CD4-positive, alpha-beta T cell treated with Interleukin-15 for 4 hours (primary cell): ENCODE results near the gene STK10.

ENCODE experiments used
- DNase-seq: peaks from one replicate; pipeline ENCODE4 v3.0.0-alpha.2; 2020; ENCODE audit warnings: low spot score

STK10 gene

DNA sequence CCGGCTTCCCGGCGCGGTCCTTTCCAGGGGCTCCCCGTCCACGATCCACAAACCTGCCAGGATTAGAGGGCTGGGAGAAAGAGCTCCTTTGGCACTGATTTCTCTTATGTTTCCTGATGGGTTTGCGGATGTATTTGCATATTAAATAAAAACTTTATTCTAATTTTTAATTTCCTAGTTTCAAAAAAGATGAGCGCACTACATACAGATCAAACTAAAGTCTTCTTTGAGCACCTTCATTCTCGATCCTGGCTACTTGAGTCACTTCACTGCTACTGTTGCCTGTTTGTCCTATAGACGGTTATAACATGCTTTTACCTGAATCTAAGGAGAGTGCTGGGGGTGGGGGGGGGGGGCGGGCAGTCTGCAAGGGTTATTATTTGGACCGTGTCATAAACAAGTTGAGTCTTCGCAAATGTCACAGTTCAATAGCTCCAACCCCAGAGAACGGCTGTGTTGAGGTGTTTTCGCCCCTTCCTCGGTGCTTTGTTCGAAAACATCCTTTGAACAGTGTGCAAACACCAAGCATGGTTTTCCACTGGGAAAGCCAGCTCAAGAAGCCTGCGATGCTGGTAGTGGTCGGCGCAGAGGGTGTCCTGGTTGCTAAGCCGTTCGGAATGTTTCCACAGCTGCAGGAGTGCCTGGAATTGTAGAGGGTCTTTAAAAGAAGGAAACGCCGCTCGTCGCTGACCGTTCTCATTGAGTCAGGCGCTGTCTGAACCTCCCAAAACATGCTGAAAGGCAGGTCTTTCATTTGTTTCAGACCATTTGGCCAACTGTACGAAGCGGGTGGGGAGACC lies 1.1 kb upstream of the STK10 start:
- no peak for DNase-seq

DNA sequence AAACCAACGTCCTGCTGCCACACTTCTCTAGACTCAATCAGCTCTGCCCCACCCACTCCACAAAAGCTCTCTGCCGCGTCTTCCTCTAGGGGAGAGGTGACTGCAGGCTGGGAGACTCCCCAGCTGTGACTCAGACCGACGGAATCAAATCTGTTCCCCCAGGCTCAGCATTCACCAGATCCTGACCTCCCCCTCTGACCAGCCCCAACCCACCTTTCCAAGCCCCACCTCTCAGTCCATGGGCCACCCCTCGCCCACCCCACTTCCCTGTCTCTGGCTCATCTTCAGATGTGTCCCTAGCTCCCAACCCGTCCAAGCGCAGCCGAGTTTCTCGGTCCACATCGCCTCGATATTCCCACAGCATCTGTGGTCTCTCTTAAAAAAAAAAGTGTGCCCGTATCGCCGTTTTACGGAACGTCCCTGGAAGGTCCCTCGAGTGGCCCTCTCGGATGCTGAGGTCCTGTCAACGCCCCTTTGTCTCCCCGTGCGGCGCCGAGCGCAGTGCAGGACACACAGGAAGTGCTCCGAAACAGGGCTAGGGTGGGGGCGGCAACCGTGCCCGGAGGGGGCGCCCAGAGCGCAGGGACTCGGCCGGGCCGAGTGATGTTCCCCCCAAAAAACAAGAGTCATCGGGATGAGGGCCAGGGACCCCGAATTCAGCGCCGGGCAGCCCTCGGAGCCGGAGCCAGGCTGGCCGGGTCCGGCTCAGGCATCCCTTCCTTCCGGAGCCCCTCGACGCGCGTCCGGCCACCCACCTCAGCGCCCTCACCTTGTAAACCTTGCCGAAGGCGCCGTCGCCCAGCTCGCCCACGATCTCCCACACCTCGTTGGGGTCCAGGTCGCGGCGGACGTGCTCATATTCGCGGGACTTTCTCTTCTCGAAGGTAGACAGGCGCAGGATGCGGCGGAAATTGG lies 649 bp downstream of the STK10 start:
- DNase-seq = peak; percentile 71

DNA sequence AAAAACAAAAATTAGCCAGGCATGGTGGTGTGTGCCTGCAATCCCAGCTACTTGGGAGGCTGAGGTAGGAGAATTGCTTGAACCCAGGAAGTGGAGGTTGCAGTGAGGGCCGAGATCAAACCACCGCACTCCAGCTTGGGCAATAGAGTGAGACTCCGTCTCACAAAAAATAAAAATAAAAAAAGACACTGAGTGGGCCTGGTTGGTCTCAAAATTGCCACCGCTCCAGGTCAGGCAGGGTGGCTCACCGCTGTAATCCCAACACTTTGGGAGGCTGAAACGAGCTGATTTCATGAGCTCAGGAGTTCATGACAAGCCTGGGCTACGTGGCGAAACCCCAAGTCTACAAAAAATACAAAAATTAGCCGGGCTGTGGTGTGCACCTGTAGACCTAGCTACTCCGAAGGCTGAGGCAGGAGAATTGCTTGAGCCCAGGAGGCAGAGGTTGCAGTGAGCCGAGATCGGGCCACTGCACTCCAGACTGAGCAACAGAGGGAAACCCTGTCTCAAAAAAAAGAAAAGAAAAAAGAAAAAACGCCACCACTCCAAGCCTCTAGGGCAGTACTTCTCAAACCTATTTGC lies 1.8 kb downstream of the STK10 start:
- DNase-seq = no peak

DNA sequence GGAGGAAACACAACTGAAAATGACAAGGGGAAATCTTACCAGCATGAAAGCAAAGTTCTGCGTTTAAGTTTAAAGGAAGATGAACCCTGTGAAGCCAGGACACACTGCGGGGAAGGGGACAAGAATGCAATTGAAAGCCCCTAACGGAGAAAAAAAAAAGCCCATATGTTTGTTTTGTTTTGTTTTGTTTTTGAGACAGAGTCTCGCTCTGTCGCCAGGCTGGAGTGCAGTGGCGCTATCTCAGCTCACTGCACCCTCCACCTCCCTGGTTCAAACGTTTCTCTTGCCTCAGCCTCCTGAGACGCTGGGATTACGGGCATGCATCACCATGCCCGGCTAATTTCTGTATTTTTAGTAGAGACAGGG lies 2.9 kb downstream of the STK10 start:
- no peak for DNase-seq

DNA sequence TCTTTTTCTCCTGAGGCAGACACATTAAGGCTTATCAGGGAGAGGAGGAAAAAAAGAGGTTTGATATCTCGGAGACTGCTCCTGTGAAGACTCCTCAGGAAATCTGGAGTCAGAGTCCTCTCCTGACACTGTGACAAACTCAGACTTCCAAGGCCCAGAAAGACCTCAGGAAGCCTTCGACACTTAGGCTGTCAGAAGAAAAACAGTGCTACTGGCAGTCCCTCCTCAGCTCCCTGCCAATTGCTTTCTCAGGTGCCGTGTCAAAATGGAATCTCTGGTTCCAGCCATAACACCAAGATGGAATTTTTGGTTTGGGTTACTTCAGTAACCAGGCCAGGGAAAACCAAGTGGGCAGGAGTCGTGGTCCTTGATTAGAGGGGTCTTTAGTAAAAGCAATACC lies 4.1 kb downstream of the STK10 start:
- DNase-seq = no peak

DNA sequence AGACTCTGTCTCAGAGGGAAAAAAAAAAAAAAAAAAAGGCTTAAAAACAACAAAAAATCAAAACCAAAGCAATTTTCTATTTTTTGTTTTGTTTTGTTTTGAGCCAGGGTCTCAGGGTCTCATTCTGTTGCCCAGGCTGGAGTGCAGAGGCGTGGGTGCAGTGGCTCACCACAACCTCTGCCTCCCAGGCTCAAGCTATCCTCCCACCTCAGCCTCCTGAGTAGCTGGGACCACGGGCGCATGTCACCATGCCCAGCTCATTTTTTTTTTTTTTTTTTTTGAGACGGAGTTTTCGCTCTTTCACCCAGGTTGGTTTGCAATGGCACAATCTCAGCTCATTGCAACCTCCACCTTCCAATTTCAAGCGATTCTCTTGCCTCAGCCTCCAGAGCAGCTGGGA lies 5.7 kb downstream of the STK10 start:
- no peak for DNase-seq

DNA sequence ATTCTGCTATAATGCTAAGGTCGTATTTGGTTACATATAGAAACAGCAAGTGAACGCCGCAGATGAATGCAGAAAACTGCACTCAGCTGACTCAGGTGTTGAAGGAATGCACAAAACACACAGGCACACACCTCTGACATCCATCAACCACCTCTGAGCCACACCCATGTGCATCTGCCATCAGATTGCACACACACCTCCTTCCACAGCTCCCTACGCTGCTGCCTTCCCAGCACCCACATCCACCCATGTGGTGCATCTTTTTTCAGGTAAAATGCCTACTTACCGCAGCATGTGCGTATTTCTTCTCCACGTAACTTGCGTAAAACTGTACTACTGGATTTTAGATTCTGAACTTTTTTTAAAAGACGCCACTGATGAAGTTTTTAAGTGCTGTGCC lies 7.1 kb downstream of the STK10 start:
- DNase-seq = peak; percentile 40

DNA sequence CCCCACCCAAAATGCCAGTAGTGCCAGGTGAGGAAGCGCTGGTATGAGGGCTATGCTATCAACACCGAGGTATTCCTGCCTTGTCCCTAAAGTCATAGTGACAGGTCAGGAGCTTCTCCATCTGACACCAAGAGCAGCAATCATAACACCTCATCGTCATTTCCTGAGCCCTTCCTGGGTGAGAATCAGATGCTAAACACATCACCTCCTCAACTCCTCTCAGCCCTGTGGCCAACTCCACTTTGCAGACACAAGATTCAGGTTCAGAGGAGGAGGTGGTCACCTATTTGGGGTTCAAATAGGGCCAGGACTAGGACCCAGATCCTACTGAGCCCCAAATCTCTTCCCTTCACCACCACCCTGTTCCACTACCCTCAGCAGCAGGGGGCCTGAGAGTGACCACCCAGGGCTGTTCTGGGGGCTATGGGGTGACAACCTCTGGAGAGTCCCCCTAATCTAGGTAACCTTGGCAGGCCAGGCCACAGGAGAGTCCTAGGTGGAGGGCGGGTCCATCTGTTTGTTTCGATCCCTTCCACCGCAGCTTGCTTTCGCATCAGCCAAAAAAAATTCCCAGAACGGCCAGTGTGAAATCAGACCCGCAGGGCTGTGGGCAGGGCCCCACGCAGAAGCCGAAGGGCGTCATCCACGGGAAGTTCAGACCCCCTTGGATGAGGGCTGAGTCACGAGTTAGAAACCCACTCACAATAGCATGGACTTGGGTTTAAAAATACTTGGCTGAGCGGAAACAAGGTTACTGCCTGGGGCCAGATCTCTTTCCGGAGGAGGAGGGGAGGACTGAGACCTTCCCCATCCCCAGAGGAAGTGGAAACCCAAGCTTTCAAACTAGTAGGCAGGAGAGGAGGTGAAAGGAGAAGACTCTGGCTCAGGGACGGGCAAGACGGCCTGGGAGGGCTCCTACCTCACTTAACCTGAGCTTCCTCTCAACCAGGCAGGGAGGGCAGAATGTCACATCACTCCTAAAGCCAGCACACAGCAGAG lies 8.7 kb downstream of the STK10 start:
- peak; percentile 63 for DNase-seq

DNA sequence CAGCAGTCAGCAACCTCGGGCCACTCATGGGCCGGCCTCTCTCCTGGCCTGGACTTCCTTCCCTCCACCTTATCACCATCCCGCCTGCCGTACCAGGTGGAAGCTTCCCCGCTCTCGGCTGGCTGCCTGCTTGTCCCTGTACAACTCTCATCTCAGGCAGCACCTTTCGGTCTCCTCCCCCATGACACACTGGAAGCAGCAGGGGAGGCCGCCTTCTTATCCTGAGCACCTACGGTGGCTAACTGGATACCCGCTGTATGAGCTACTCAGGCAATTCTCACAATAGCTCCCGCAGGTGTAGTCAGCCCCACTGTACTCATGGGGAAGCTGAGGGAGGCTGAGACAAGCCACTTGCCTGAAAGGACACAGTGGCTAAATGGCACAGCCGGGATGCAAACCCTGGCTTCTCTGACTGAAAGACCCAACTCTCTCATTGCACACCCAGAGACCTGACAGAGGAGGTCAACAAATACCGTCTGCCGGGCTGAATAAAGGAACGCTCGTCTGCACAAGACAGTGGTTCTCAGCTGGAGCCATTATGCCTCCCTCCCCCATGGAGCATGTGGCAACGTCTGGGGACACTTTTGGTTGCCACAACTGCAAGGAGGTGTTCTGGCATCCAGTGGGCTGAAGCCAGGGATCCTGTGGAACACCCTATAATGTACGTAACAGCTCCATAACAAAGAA lies 9.6 kb downstream of the STK10 start:
- DNase-seq = no peak

DNA sequence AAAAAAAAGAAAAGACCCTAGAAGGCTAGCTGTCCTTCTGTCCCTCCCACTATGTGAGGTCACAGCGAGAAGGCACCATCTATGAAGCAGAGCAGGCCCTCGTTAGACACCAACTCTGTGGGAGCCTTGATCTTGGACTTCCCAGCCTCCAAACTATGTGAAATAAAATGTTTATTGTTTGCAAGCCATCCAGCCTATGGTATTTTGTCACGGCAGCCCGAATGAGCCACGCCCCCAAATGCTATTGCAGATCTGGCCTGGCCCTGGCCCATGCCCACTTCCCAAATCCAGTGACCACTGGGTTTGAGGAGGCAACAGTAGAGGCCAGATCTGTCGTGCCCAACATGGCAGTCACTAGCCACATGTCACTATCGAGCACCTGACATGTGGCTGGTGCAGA lies 10.8 kb downstream of the STK10 start:
- no peak for DNase-seq

DNA sequence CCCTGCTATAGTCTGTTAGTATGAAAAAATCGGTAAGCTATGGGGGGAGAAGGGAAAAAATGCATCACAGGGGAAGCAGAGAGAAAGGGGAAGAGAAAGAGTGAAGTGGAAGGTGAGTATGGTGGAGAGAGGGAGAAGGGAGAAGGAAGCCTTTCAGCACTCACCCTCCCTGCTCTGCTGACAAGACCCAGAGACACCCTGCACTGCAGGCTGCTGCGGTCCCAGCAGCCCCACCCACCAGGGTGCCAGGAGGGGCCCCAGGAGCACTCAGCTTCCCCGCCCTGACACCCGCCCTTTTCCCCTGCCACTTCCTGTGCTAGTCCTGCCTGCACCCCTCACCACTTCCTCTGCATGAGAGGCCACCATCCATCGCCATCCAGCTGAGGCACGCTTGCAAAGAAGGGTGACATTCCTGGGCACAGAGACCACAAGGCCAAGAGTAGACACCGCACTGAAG lies 12.7 kb downstream of the STK10 start:
- peak; percentile 89 for DNase-seq

DNA sequence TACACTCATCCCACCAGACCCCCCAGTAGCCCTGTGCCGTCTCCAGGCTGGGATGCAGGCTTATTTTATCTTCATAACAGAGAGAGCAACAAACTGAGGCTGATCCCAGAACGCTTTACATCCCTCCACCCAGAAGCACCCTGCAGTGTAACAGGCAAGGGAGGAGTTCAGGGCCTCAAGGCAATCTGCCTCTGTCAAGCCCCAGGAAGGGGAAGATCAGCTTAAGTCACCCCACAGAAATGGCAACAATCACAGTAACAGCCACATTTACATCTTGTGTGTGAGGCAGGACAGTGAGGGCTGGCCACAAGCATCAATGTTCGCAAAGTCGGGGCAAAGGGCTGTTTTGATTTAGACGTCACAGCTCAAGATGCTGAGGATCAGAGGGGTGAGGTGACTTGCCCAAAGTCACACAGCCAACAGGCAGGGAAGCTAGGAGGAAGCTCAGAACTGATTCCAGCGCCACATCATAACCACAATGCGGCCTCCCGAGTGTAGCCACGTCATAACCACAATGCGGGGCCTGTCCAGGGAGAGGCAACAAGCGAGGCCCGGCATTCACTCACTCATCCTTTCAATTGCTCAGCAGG lies 14.4 kb downstream of the STK10 start:
- DNase-seq = peak; percentile 68

DNA sequence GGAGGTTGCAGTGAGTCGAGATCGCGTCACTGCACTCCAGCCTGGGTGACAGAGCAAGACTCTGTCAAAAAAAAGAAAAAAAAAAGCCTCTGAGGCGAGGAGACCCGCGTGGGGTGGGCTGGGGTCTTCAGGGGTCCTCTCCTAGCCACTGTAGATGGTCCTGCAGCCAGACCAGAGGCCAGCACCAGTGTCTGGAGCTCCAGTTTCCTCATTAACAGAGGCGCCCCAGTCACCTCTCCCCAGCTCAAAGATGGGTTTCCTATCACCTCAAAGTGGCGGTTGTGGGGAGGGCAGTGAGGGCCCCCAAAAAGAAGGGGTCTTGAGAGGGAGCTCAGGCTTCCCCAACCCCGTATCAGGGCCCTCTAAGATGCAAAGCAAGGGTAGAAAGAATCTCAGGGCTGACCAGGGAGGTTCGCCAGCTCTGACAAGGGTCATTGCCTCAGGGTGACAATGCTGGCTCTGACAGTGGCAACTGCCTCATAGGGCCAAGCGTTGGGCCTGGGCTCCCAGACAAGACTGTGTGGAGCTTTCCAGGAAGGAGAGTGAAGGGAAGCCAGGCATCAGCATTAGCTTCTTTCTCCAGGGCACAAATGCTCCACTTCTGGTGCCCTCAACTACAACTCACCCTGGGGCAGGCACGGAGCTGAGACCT lies 15.0 kb downstream of the STK10 start:
- no peak for DNase-seq

DNA sequence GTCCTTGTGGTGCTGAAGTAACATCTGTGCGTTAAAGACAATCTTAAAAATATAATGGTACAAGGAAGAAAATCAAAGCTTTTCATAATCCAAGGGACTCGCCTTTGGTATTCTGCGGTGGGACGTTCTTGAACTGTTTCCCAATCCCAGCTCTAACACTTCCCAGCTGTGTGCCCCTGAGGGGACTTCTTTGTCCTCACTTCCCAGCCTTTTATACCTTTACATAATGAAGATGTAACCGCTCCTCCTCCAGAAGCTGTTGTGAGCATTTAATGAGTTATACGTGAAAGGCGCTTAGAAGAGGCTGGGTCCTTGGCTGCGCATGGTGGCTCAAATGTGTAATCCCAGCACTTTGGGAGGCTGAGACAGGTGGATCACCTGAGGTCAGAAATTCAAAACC lies 16.9 kb downstream of the STK10 start:
- DNase-seq = no peak

DNA sequence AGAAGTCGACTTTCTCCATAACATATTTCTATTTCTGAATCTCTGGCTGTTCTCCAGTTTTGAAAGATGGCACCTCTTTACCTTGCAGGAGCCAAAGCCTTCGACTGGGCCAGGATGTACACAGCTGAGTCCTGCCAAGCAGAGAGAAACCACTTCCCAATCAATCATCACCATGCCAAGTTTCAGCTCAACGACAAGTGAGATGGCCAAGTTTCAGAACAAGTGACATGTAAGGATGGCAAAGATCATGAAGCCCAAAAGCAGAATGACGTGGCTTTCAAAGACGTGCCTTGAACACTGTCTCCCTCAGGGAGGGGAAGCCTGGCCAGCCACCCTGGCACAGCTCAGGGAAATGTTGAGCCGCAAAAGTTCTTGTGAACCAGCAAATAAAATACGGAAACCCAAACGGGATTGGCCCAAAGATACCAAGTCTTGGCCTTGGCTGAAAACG lies 17.7 kb downstream of the STK10 start:
- no peak for DNase-seq

DNA sequence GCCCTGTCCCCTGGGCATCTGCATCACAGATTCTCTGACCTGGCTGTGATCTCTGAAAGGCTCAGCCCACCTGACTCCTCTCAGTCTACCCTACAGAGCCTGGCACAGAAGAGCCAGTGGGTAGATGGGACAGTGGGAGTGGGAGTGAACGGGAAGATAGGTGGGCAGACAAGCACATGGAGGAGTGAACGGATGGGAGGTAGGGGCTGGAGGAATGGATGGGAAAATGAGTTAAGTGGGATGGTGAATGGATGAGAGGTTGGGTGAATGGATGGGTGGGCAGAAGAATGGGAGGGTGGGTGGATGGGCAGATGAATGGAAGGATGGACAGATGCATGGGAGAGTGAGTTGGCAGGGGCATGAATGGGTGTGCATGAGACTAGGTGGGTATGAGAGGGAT lies 18.8 kb downstream of the STK10 start:
- no peak for DNase-seq

DNA sequence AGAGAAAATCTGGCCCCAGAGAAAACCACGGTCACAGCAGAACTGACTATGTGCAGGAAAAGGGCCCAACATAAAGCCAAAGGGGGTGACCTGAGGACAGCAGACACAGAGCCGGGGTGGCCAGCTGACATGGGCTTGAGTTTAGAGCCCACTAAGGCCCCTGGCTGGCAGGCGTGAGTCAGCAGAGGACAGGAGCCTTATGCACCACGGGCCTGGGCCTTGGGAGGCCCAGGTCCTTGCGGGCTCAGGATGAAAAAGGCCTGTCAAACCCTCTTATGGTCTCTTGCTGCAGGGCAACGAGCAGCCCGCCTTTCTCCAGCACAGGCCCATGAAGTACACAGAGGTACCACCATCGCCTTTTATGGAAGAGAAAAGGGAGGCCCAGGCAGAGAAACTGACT lies 19.7 kb downstream of the STK10 start:
- DNase-seq = no peak

DNA sequence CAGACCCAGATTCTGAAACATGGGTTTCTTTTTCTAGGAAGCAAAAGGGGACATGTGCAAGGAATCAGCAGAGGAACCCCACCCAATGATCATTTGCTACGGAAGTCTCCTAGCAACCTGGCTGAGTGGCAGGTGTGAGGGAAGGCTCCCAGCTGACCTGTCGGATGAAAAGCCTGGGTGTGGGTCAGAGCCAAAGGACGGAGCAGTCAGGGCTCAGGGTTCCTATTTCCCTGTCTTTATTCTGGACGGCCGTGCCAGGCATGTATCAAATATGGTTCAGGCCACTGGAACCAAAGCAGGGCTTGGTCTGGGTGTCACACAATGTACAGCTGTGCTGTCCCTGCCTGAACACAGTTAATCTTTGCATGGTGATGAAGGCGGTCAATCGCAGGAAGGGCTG lies 20.1 kb downstream of the STK10 start:
- no peak for DNase-seq

DNA sequence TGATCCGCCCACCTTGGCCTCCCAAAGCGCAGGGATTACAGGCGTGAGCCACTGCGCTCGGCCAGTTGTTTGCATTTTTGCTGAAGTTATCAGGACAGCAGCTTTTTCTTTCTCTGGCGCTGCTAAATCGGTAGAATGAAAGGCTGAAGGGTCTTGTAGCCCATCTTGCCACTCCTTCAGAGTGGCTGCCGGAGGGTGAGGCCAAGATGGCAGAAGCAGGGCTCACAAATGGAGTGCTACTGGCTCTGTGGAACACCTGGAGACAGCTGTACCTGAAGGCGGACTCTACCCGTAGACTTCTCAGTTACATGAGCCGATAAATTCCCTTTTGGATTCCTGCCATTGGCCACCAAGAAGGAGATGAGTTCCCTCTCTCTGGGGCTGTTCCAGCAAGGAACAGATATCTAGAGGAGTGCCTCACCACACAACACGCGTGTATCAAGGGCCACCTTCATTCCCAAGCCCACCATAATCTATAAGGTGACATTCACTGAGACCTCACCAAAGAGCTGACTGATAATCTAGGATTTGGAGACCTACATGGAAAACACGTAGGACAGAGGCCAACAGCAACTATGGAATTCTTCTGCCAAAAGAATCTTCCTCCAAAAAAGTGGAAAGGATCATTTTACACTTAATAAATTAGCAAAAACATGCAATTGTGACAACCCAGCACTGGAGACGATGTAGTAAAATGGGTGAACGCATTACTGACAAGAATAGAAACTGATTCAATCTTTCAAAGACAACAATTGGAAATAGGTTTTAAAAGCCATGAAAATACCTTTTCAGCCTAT lies 21.8 kb downstream of the STK10 start:
- DNase-seq = no peak
